SK-N-SH treated with all-trans-retinoic acid at 6 μM for 48 hours (cell line): ENCODE results near the gene ATR.
"Not testable (repeated sequence)": the region's sequence is repeated elsewhere in the genome, so short reads cannot be mapped to it uniquely, and the experiment has no call there.

Experiments used
- ATAC-seq: fragments of 200-7000 bp; cut with Tn5 transposase; 3 replicates; pipeline ENCODE4 v1.9.1; 2020; ENCODE audit warnings: mild to moderate bottlenecking, moderate library complexity
- ARNTL ChIP-seq: fragments of 450-650 bp; formaldehyde crosslinking; IDR thresholded peaks from 2 replicates; pipeline ENCODE4 v1.5.0; 2020; ENCODE audit warnings: low read depth, mild to moderate bottlenecking, moderate library complexity, borderline replicate concordance
- BACH2 ChIP-seq: fragments of 250-450 bp; sonication (Bioruptor Pico); IDR thresholded peaks from 2 replicates; pipeline ENCODE4 v1.9.0; 2021; ENCODE audit warnings: mild to moderate bottlenecking, borderline replicate concordance
- CREB5 ChIP-seq: fragments of 250-450 bp; sonication (Bioruptor Pico); IDR thresholded peaks from 2 replicates; pipeline ENCODE4 v1.5.1; 2020; ENCODE audit warnings: low read depth, mild to moderate bottlenecking, moderate library complexity
- CSDC2 ChIP-seq: fragments of 250-450 bp; sonication (Bioruptor Pico); IDR thresholded peaks from 2 replicates; pipeline ENCODE4 v1.5.0; 2020; ENCODE audit warnings: mild to moderate bottlenecking, moderate library complexity
- CSRNP3 ChIP-seq: fragments of 250-450 bp; sonication (Bioruptor Pico); IDR thresholded peaks from 2 replicates; pipeline ENCODE4 v1.5.1; 2021; ENCODE audit warnings: mild to moderate bottlenecking, moderate library complexity
- ESRRG ChIP-seq: fragments of 250-450 bp; sonication (Bioruptor Pico); IDR thresholded peaks from 2 replicates; pipeline ENCODE4 v1.6.1; 2021; ENCODE audit warnings: mild to moderate bottlenecking
- GLIS3 ChIP-seq: fragments of 250-450 bp; sonication (Bioruptor Pico); IDR thresholded peaks from 2 replicates; pipeline ENCODE4 v1.5.0; 2020; ENCODE audit warnings: mild to moderate bottlenecking, moderate library complexity
- ISL1 ChIP-seq: fragments of 250-450 bp; sonication (Bioruptor Pico); IDR thresholded peaks from 2 replicates; pipeline ENCODE4 v2.1.2; 2022; ENCODE audit warnings: mild to moderate bottlenecking, moderate library complexity
- OSR1 ChIP-seq: fragments of 250-450 bp; sonication (Bioruptor Pico); IDR thresholded peaks from 2 replicates; pipeline ENCODE4 v1.8.0; 2022; ENCODE audit warnings: moderate library complexity, mild to moderate bottlenecking, inconsistent platforms
- PATZ1 ChIP-seq: fragments of 250-450 bp; sonication (Bioruptor Pico); IDR thresholded peaks from 2 replicates; pipeline ENCODE4 v1.8.0; 2020; ENCODE audit warnings: mild to moderate bottlenecking, moderate library complexity, borderline replicate concordance
- POU6F1 ChIP-seq: fragments of 250-450 bp; sonication (Bioruptor Pico); IDR thresholded peaks from 2 replicates; pipeline ENCODE4 v1.8.0; 2021; ENCODE audit warnings: low read depth, mild to moderate bottlenecking, moderate library complexity, borderline replicate concordance
- PPARA ChIP-seq: fragments of 250-450 bp; sonication (Bioruptor Pico); IDR thresholded peaks from 2 replicates; pipeline ENCODE4 v1.5.0; 2020; ENCODE audit warnings: mild to moderate bottlenecking, borderline replicate concordance
- SNAI2 ChIP-seq: fragments of 250-450 bp; sonication (Bioruptor Pico); IDR thresholded peaks from 2 replicates; pipeline ENCODE4 v1.5.0; 2020; ENCODE audit warnings: mild to moderate bottlenecking, moderate library complexity
- TCF4 ChIP-seq: fragments of 250-450 bp; sonication (Bioruptor Pico); IDR thresholded peaks from 2 replicates; pipeline ENCODE4 v1.8.0; 2021; ENCODE audit warnings: mild to moderate bottlenecking, moderate library complexity, borderline replicate concordance
- TSHZ2 ChIP-seq: fragments of 250-450 bp; sonication (Bioruptor Pico); IDR thresholded peaks from 2 replicates; pipeline ENCODE4 v1.5.0; 2020; ENCODE audit warnings: mild to moderate bottlenecking, moderate library complexity
- ZC3H10 ChIP-seq: fragments of 250-450 bp; sonication (Bioruptor Pico); IDR thresholded peaks from 2 replicates; pipeline ENCODE4 v1.5.1; 2021; ENCODE audit warnings: mild to moderate bottlenecking, moderate library complexity
- ZFP3 ChIP-seq: fragments of 250-450 bp; sonication (Bioruptor Pico); IDR thresholded peaks from 2 replicates; pipeline ENCODE4 v1.5.0; 2020; ENCODE audit warnings: mild to moderate bottlenecking, moderate library complexity
- ZFP30 ChIP-seq: fragments of 450-650 bp; formaldehyde crosslinking; IDR thresholded peaks from 2 replicates; pipeline ENCODE4 v1.5.0; 2022; ENCODE audit warnings: mild to moderate bottlenecking, moderate library complexity
- ZNF565 ChIP-seq: fragments of 450-650 bp; formaldehyde crosslinking; conservative IDR thresholded peaks from 2 replicates; pipeline ENCODE4 v1.5.0; 2020; ENCODE audit warnings: low read depth, mild to moderate bottlenecking, moderate library complexity
- ZNF70 ChIP-seq: fragments of 450-650 bp; formaldehyde crosslinking; IDR thresholded peaks from 2 replicates; pipeline ENCODE4 v1.5.0; 2020; ENCODE audit warnings: mild to moderate bottlenecking, moderate library complexity
- ZNF8 ChIP-seq: fragments of 450-650 bp; formaldehyde crosslinking; IDR thresholded peaks from 2 replicates; pipeline ENCODE4 v1.5.0; 2020; ENCODE audit warnings: mild to moderate bottlenecking, moderate library complexity

Gene ATR

GRCh38 chr3:142595581-142595950 is 17.0 kb upstream of the ATR start:
- ATAC-seq, result peak; percentile 66
- TF ChIP-seq ZFP3, result no peak
- no peak for TF ChIP-seq CREB5 (CRISPR knock-in tag)
- no peak for TF ChIP-seq TCF4 (CRISPR knock-in tag)
- no peak for TF ChIP-seq SNAI2 (CRISPR knock-in tag)
- no peak for TF ChIP-seq ZNF565 (CRISPR knock-in tag)
- no peak for TF ChIP-seq CSDC2 (CRISPR knock-in tag)
- no peak for TF ChIP-seq GLIS3
- no peak for TF ChIP-seq BACH2 (CRISPR knock-in tag)
- TF ChIP-seq ISL1, result no peak
- TF ChIP-seq ESRRG (CRISPR knock-in tag), result no peak
- TF ChIP-seq PATZ1, result no peak
- TF ChIP-seq TSHZ2, result no peak
- no peak for TF ChIP-seq CSRNP3
- no peak for TF ChIP-seq POU6F1
- TF ChIP-seq OSR1 (CRISPR knock-in tag), result no peak
- no peak for TF ChIP-seq ZNF8 (CRISPR knock-in tag)
- TF ChIP-seq ZFP30 (CRISPR knock-in tag), result no peak
- TF ChIP-seq ZNF70, result no peak
- TF ChIP-seq ZC3H10 (CRISPR knock-in tag), result no peak
- no peak for TF ChIP-seq ARNTL
- TF ChIP-seq, all 23 proteins: peak for 0

GRCh38 chr3:142595141-142595540 is 16.6 kb upstream of the ATR start:
- no peak for TF ChIP-seq ZNF70
- no peak for TF ChIP-seq SNAI2 (CRISPR knock-in tag)
- TF ChIP-seq PPARA (CRISPR knock-in tag), result no peak
- no peak for TF ChIP-seq GLIS3
- no peak for TF ChIP-seq TSHZ2
- TF ChIP-seq ZFP3, result no peak
- TF ChIP-seq CSDC2 (CRISPR knock-in tag), result no peak
- TF ChIP-seq BACH2 (CRISPR knock-in tag), result no peak
- no peak for TF ChIP-seq OSR1 (CRISPR knock-in tag)
- no peak for TF ChIP-seq CREB5 (CRISPR knock-in tag)
- TF ChIP-seq ZC3H10 (CRISPR knock-in tag), result no peak
- TF ChIP-seq ESRRG (CRISPR knock-in tag), result no peak
- no peak for TF ChIP-seq ARNTL
- TF ChIP-seq CSRNP3, result no peak
- ATAC-seq, result no peak

GRCh38 chr3:142592268-142592667 is 13.7 kb upstream of the ATR start:
- ATAC-seq, result not testable (repeated sequence)
